DMS 273 (cell line): Measurements from ENCODE around the gene JSRP1.
"Not testable (repeated sequence)": the region's sequence is repeated elsewhere in the genome, so short reads cannot be mapped to it uniquely, and the experiment has no call there.

Experiments used
- DNase-seq: peaks from one replicate; lab custom pipeline; 2025; ENCODE audit not compliant: unreplicated experiment; lab: John Stamatoyannopoulos, UW

Gene JSRP1

GRCh38 chr19:2282062-2282861, 26.0 kb upstream of the JSRP1 start, which contains the start of gene PEAK3:
TSS of gene PEAK3 (minus strand) at chr19:2282175. CDS start at chr19:2280931, 1,244 bp downstream.
- DNase-seq = peak; percentile 43

GRCh38 chr19:2281265-2282061, 25.2 kb upstream of the JSRP1 start:
- DNase-seq = not testable (repeated sequence)

GRCh38 chr19:2280633-2281264, 24.5 kb upstream of the JSRP1 start:
- DNase-seq = no peak

- no peak for DNase-seq
Observed at GRCh38 chr19:2278459-2279158, 22.4 kb upstream of the JSRP1 start.

- DNase-seq = no peak
Observed at GRCh38 chr19:2277138-2277537, 20.9 kb upstream of the JSRP1 start.

GRCh38 chr19:2276429-2276986, 20.3 kb upstream of the JSRP1 start:
- no peak for DNase-seq

- DNase-seq = no peak
Observed at GRCh38 chr19:2275588-2276428, 19.6 kb upstream of the JSRP1 start.

GRCh38 chr19:2274931-2275535, 18.8 kb upstream of the JSRP1 start:
- DNase-seq = peak; percentile 87

- DNase-seq = no peak
Observed at GRCh38 chr19:2274185-2274711, 18.0 kb upstream of the JSRP1 start.

- DNase-seq = peak; percentile 91
Observed at GRCh38 chr19:2273356-2274184, 17.4 kb upstream of the JSRP1 start.

GRCh38 chr19:2271234-2272103, 15.3 kb upstream of the JSRP1 start:
- no peak for DNase-seq

- peak; percentile 88 for DNase-seq
Observed at GRCh38 chr19:2270423-2271233, 14.4 kb upstream of the JSRP1 start.

- peak; percentile 49 for DNase-seq
Observed at GRCh38 chr19:2270157-2270422, 13.9 kb upstream of the JSRP1 start.

GRCh38 chr19:2269244-2270156, 13.3 kb upstream of the JSRP1 start:
- peak; percentile 98 for DNase-seq

GRCh38 chr19:2268861-2269243, 12.6 kb upstream of the JSRP1 start:
- DNase-seq = no peak

GRCh38 chr19:2268480-2268830, 12.2 kb upstream of the JSRP1 start:
- no peak for DNase-seq
